HepG2 (cell line): Measurements from ENCODE around the gene SCGB1D2. TPM values are rescaled to one million over a fixed set of nuclear protein-coding genes. Genes with fewer than 3 reads are reported as not detected.
A peak's percentile ranks its signal among the peaks of the same experiment; 100 is the strongest.

Experiments
- ESRRA ChIP-seq: sonication (generic); formaldehyde crosslinking; IDR thresholded peaks from 2 replicates; pipeline ENCODE4 v1.5.1; 2020; ENCODE audit warnings: mild to moderate bottlenecking, low read depth, missing genetic modification reagents
- EZH2 ChIP-seq: conservative IDR thresholded peaks from 2 replicates; pipeline ENCODE4 v1.6.1; 2012; ENCODE audit warnings: mild to moderate bottlenecking, low read depth, low read length, moderate library complexity
- FOSL2 ChIP-seq: sonication (generic); formaldehyde crosslinking; IDR thresholded peaks from 2 replicates; pipeline ENCODE4 v1.4.0; 2020; ENCODE audit warnings: missing genetic modification reagents
- FOXP4 ChIP-seq: sonication (generic); formaldehyde crosslinking; IDR thresholded peaks from 2 replicates; pipeline ENCODE4 v1.4.0; 2020; ENCODE audit warnings: missing genetic modification reagents
- HIVEP1 ChIP-seq: sonication (generic); formaldehyde crosslinking; IDR thresholded peaks from 2 replicates; pipeline ENCODE4 v1.4.0; 2020; ENCODE audit warnings: mild to moderate bottlenecking, missing genetic modification reagents
- KDM6A ChIP-seq: IDR thresholded peaks from 2 replicates; pipeline ENCODE4 v1.6.1; 2016; ENCODE audit warnings: low read depth
- RCOR2 ChIP-seq: IDR thresholded peaks from 2 replicates; pipeline ENCODE4 v1.6.1; 2016; ENCODE audit warnings: missing biosample characterization, missing genetic modification reagents
- SOX13 ChIP-seq, 3 experiments: fragments of 450-650 bp in 1 of 3; sonication (generic) in 1 of 3; formaldehyde crosslinking in 1 of 3; IDR thresholded peaks in 2 of 3; conservative IDR thresholded peaks in 1 of 3; 2 replicates each; pipeline versions ENCODE4 v1.5.0 to v1.6.1; 2016 to 2020; ENCODE audit warnings: antibody characterized with exemption in 1 of 3, mild to moderate bottlenecking in 1 of 3, missing compliant biosample characterization in 1 of 3, missing genetic modification reagents in 1 of 3, moderate library complexity in 1 of 3
- TGIF2 ChIP-seq: IDR thresholded peaks from 2 replicates; pipeline ENCODE4 v1.6.1; 2016; ENCODE audit warnings: control low read depth, missing compliant biosample characterization
- ZBTB42 ChIP-seq: sonication (generic); formaldehyde crosslinking; IDR thresholded peaks from 2 replicates; pipeline ENCODE4 v1.5.0; 2020; ENCODE audit warnings: mild to moderate bottlenecking, missing genetic modification reagents
- ZFP41 ChIP-seq: sonication (generic); formaldehyde crosslinking; IDR thresholded peaks from 2 replicates; pipeline ENCODE4 v1.4.0; 2020; ENCODE audit warnings: mild to moderate bottlenecking, missing genetic modification reagents, borderline replicate concordance
- ZNF318 ChIP-seq: sonication (generic); formaldehyde crosslinking; IDR thresholded peaks from 2 replicates; pipeline ENCODE4 v1.4.0; 2020; ENCODE audit warnings: mild to moderate bottlenecking, missing genetic modification reagents
- ZNF337 ChIP-seq: sonication (generic); formaldehyde crosslinking; IDR thresholded peaks from 2 replicates; pipeline ENCODE4 v1.5.1; 2020; ENCODE audit warnings: missing genetic modification reagents, low read depth, mild to moderate bottlenecking, borderline replicate concordance
- polyA plus RNA-seq, 8 experiments: library from polyadenylated mRNA; depleted of rRNA in 3 of 8; stranded (reverse) in 7 of 8; unstranded in 1 of 8; fragments of >200 nt; fragmentation: Illumina TruSeq in 4 of 8; extraction: Trizol in 4 of 8; gene quantifications; 2 replicates each; pipeline versions ENCODE4 v1.2.1 to v1.2.3, GENCODE V29; 2011 to 2016; ENCODE audit warnings: low read depth in 4 of 8, missing spikeins in 1 of 8, mixed read lengths in 1 of 8; ENCODE audit not compliant: insufficient read depth in 1 of 8
- total RNA-seq, 5 experiments: library from RNA; depleted of rRNA; stranded (reverse); fragments of >200 nt; fragmentation: Illumina TruSeq; extraction: Trizol; gene quantifications; 2 replicates each; pipeline ENCODE4 v1.2.3, GENCODE V29; 2016; ENCODE audit warnings: low read depth in 1 of 5
- TF ChIP-seq, protein P1 (sequence below): sonication (generic); formaldehyde crosslinking; IDR thresholded peaks from 2 replicates; pipeline ENCODE4 v1.4.0; 2020; ENCODE audit warnings: low read depth, missing genetic modification reagents

The SCGB1D2 gene
- total and polyA plus RNA-seq, 2 of the 13 experiments (the other 11 are each of a cell fraction or from before 2014, with no cell fraction given), result not detected

- TF ChIP-seq RCOR2 (peak; percentile 93), ZFP41 (CRISPR knock-in tag) (no peak), SOX13 (IDR thresholded peaks at IDR 0.05) (peak; percentile 96), SOX13 (CRISPR knock-in tag; conservative IDR thresholded peaks at IDR 0.05 in 1 of 2, IDR thresholded peaks at IDR 0.05 in 1 of 2) (peak in 1 of 2 experiments; percentile 100; a peak in 2 of 4 replicates), ZBTB42 (CRISPR knock-in tag) (no peak), ESRRA (CRISPR knock-in tag) (0 out of 2 replicates have a peak, but pooled peaks have one; percentile 33), FOXP4 (peak; percentile 94), FOSL2 (CRISPR knock-in tag) (peak; percentile 74), EZH2 (no peak), ZNF318 (no peak), ZNF337 (CRISPR knock-in tag) (no peak), KDM6A (CRISPR knock-in tag) (peak; percentile 96), TGIF2 (CRISPR knock-in tag) (peak; percentile 51; the same call in 1 of the 2 replicates), HIVEP1 (CRISPR knock-in tag) (no peak)
- TF ChIP-seq, protein P1, sequence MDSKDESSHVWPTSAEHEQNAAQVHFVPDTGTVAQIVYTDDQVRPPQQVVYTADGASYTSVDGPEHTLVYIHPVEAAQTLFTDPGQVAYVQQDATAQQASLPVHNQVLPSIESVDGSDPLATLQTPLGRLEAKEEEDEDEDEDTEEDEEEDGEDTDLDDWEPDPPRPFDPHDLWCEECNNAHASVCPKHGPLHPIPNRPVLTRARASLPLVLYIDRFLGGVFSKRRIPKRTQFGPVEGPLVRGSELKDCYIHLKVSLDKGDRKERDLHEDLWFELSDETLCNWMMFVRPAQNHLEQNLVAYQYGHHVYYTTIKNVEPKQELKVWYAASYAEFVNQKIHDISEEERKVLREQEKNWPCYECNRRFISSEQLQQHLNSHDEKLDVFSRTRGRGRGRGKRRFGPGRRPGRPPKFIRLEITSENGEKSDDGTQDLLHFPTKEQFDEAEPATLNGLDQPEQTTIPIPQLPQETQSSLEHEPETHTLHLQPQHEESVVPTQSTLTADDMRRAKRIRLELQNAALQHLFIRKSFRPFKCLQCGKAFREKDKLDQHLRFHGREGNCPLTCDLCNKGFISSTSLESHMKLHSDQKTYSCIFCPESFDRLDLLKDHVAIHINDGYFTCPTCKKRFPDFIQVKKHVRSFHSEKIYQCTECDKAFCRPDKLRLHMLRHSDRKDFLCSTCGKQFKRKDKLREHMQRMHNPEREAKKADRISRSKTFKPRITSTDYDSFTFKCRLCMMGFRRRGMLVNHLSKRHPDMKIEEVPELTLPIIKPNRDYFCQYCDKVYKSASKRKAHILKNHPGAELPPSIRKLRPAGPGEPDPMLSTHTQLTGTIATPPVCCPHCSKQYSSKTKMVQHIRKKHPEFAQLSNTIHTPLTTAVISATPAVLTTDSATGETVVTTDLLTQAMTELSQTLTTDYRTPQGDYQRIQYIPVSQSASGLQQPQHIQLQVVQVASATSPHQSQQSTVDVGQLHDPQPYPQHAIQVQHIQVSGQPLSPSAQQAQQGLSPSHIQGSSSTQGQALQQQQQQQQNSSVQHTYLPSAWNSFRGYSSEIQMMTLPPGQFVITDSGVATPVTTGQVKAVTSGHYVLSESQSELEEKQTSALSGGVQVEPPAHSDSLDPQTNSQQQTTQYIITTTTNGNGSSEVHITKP (CRISPR knock-in tag), result no peak
Observed at GRCh38 chr11:62260261-62260953, 18.4 kb downstream of the SCGB1D2 start (continued).
